Measurements from ENCODE around the gene CALML6.
"Not testable (repeated sequence)": the region's sequence is repeated elsewhere in the genome, so short reads cannot be mapped to it uniquely, and the experiment has no call there.

The CALML6 gene

GRCh38 chr1:1920608-1921458 lies 5.8 kb downstream of the CALML6 start:
- DNase-seq, result no peak

GRCh38 chr1:1921459-1921862 lies 6.4 kb downstream of the CALML6 start:
- DNase-seq, result no peak
- in situ Hi-C loops (cut with HindIII; ENCODE audit: low pct_ligation_motif_present, low pct_unique_long_range_greater_than_20kb, low sequenced_read_pairs), result no loop called here

More at GRCh38 chr1:1920608-1921458, 5.8 kb downstream of the CALML6 start:
- in situ Hi-C loops (cut with HindIII; ENCODE audit: low pct_ligation_motif_present, low pct_unique_long_range_greater_than_20kb, low sequenced_read_pairs), result no loop called here

DNA sequence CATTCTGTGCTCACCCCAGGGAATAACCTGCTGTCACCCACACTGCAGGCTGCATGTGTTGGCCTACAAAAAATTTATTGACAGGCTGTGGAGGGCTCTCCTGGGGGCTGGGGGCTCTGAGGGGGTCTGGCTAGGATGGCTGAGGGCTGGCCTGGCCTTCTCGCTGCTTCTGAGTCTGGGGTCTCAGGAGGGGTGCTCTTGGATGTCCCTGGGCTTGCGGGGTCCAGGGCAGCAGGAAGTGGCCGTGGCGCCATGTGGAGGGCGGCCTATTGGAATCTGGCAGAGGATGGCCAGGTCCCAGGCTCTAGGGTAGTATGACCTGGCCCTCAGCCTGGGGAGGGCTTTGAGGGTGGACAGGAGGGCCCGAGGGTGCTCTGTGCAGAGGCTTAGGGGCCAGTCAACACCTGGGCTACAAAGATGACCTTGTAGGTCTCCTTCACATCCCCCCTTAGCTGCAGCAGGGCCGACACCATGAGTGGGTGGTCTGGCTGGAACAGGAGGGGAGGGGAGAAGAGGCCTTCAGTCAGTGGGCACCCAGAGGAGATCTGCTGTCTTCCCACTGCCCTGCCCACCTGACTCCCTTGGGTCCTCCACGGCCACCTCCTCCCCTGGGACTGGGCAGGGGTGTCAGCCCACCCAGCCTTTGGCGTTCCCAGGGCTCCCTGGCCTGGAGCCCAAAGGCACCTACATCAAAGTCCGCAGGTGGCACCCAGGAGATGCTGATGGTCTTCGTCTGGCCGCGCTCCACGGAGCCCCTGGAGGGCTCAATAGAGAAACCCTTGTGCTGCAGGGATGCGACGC lies 7.0 kb downstream of the CALML6 start:
- no peak for DNase-seq
- in situ Hi-C loops (cut with HindIII; ENCODE audit: low pct_ligation_motif_present, low pct_unique_long_range_greater_than_20kb, low sequenced_read_pairs), result no loop called here

DNA sequence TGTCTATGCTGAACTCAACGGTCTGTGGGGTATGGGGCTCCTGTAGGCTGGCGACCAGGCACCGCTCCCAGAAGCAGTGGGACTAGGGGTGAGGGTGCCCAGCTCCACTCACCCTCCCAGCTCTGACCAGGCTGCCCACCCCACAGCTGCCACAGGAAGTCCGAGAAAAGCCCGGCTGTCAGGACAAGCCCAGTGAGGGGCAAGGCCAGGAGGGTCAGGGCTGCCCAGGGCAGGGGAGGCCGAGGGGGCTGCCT lies 7.6 kb downstream of the CALML6 start:
- DNase-seq, result no peak
- in situ Hi-C loops (cut with HindIII; ENCODE audit: low pct_ligation_motif_present, low pct_unique_long_range_greater_than_20kb, low sequenced_read_pairs), result no loop called here

DNA sequence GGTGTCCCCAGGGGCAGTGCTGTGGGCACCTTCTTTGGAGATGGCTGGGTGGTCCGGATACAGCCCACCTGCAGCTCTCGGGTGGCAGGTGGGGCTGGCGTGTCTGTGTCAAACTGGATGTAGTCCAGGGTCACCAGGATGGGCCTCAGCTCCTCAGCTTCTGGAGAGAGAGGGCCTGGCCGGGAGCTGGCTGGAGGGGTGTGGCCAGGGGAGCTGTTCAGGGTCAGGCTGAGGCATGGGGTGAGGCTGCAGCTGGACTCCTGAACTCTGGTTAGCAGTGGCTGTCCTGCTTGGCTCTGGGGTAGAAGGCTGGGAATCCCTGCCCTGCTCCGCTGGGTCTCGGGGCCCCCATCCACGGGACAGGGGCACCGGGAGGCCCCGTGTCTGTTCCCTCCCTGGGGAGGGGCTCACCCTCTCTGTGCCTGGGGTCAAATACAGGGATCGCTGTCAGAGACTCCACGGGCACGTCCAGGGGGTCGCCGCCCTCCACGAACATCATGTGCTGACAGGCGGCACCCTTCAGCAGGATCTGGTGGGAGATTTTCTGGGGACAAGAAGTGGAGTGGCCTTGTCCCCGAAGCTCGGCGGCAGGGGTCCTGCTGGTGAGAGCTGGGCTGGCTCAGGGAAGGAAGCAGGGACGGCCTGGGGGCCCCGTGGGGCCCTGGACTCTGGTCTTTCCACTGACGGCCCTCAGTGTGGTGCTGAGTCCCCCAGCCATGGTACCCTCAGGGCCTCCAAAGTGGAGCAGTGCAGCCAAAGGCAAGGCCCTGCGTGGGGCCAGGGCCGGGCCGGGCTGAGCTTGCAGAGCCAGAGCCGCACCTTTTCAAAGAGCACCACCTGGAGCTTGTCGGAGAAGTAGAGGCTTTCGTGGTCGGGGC lies 8.1 kb downstream of the CALML6 start:
- in situ Hi-C loops (cut with HindIII; ENCODE audit: low pct_ligation_motif_present, low pct_unique_long_range_greater_than_20kb, low sequenced_read_pairs), result no loop called here
- DNase-seq, result no peak

DNA sequence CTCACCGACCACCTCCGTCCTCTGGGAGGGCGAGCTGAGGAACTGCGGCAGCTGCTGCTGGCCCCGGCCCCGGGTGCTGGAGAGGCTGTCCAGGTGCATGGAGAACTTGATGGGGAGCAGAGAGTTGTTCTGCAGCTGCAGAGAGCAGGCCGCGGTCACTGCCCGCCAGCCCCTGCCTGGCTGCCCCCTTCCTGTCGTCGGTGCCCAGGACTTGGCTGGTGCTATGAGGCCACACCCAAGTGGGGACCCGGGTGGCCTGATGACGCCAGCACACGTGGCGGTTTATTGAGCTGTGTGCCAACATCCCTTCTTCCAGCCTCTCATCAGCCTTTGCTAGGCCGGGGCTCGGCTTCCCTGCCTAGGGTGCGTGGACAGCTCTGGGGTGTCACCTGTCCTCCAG lies 9.3 kb downstream of the CALML6 start:
- DNase-seq, result no peak
- in situ Hi-C loops (cut with HindIII; ENCODE audit: low pct_ligation_motif_present, low pct_unique_long_range_greater_than_20kb, low sequenced_read_pairs), result no loop called here

DNA sequence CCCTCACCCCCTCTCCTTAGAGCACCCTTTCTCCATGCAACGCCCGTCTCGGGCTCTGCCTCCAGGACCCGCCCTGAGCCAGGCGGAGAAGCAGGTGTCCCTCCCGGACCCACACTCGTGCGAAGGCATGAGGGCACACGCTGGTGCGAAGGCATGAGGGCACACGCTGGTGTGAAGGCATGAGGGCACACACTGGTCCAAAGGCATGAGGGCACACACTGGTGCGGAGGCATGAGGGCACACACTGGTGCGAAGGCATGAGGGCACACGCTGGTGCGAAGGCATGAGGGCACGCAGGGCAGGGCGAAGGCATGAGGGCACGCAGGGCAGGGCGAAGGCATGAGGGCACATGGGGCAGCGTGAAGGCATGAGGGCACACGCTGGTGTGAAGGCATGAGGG lies 9.8 kb downstream of the CALML6 start:
- in situ Hi-C loops (cut with HindIII; ENCODE audit: low pct_ligation_motif_present, low pct_unique_long_range_greater_than_20kb, low sequenced_read_pairs), result no loop called here
- no peak for DNase-seq

DNA sequence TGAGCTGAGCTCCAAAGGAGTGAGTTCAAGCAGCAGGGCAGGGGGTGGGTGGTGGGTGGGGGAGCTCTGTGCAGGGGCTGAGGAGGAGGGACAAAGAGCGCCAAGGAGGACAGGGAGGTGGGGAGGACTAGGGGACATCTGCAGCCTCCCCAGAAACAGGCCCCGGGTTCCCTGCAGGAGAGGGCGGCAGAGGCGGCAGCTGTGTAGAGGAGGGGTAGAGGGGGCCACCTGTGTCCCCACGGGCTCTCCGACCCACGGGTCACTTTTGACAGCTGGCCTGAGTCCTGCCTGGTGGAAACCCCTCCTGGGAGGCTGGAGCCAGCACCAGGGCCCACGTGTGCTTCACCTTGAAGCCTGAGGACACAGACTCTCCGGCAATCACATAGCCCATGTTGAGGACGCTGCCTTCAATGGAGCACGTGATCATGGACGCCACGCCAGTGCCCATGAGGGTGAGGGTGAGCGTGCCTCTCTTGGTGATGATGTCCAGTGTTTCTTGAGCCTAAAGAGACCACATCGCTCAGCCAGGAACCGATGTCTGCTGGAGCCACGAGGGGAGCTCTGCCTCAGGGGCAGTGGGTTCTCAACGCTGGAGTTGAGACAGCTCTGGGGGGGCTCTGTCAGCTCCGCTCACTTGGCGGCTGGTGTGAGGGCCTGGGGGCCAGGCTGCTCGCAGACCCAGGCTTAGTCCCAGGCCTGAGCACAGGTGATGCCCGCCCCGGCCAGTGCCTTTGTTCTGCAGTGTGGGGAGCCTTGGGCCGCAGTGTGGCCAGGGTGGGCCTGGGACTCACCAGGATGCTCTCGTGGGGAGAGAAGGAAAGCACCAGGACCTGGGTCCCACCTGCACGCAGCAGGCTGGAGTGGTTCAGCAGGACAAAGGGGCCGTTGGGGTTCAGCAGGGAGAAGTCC lies 10.6 kb downstream of the CALML6 start:
- no peak for DNase-seq
- in situ Hi-C loops (cut with HindIII; ENCODE audit: low pct_ligation_motif_present, low pct_unique_long_range_greater_than_20kb, low sequenced_read_pairs), result no loop called here

DNA sequence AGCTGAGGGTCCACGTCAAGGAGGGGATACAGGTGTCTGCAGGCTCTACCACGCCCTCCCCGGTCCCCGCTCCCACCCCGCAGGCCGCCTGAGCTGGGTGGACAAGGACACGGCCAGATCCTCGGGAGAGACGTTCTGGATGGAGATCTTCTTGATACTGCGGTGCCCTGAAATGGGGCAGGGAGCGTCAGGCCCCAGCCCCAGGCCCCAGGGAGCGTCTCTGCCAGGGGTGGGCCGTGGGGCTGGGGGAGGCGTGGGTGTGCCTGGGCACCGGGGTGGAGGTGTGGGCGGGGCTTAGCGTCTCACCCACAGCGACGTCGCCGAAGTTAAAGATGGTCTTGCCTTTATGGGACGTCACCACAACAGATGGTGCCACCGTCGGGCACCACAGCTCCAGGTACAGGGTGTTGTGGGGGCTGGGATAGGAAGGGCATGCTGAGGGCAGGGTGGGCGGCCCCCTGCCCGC lies 11.3 kb downstream of the CALML6 start:
- in situ Hi-C loops (cut with HindIII; ENCODE audit: low pct_ligation_motif_present, low pct_unique_long_range_greater_than_20kb, low sequenced_read_pairs), result no loop called here
- no peak for DNase-seq

GRCh38 chr1:1926886-1927660 lies 12.0 kb downstream of the CALML6 start:
- in situ Hi-C loops (cut with HindIII; ENCODE audit: low pct_ligation_motif_present, low pct_unique_long_range_greater_than_20kb, low sequenced_read_pairs), result no loop called here

DNA sequence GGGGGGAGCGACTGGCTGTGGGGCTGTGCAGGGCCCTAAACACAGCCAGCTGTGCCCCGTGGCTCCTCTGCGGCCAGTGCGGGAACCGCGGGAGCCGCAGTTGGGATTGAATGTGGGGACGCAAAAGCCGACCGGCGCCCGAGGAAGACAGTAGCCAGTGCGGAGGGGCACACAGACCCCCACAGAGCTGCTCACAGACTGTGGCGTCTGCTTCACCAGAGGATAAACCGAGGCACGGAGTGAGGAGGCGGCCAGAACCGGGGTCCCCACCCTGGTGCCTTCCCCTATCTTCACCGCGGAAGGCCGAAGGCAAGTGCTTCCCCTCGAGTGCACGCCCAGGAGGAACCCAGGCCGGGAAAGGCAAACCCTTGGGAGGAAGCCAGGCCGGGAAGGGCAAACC lies 12.7 kb downstream of the CALML6 start:
- in situ Hi-C loops (cut with HindIII; ENCODE audit: low pct_ligation_motif_present, low pct_unique_long_range_greater_than_20kb, low sequenced_read_pairs), result no loop called here

More at GRCh38 chr1:1926886-1927660, 12.0 kb downstream of the CALML6 start:
- DNase-seq, result no peak

GRCh38 chr1:1928231-1929101 lies 13.4 kb downstream of the CALML6 start:
- DNase-seq, result no peak
- in situ Hi-C loops (cut with HindIII; ENCODE audit: low pct_ligation_motif_present, low pct_unique_long_range_greater_than_20kb, low sequenced_read_pairs), result no loop called here

More for the DNA sequence above, 12.7 kb downstream of the CALML6 start:
- DNase-seq, result no peak

DNA sequence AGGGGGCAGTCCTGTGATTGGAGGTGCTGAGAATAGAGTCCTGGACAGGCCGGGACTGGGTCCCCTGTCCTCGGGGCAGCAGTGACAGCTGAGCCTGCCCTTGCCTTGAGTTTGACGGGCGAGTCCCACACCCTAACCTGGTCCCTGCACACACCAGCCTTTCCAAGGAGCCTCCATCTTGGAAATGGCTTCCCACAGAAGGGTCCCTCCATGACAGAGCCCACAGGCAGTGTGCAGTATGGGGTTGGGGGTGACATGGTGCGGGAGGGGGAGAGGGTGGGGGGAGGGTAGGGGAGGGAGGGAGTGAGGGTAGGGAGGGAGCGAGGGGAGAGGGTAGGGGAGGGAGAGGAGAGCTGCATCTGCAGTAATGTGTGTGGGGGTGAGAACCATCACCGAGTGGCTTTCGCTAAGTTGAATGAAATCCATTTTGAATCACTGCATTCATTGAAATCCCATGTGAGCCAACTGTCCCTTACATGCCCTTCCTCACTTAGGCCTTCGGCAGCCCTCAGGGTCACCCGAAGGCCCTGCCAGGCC lies 14.1 kb downstream of the CALML6 start:
- in situ Hi-C loops (cut with HindIII; ENCODE audit: low pct_ligation_motif_present, low pct_unique_long_range_greater_than_20kb, low sequenced_read_pairs), result no loop called here
- no peak for DNase-seq

- no peak for DNase-seq
- in situ Hi-C loops (cut with HindIII; ENCODE audit: low pct_ligation_motif_present, low pct_unique_long_range_greater_than_20kb, low sequenced_read_pairs), result no loop called here
Observed at GRCh38 chr1:1929639-1930545, 14.8 kb downstream of the CALML6 start.

GRCh38 chr1:1934848-1935247 lies 19.8 kb downstream of the CALML6 start:
- in situ Hi-C loops (cut with HindIII; ENCODE audit: low pct_ligation_motif_present, low pct_unique_long_range_greater_than_20kb, low sequenced_read_pairs); DNase-seq: not testable (repeated sequence)

Measured in ACHN (cell line).